AG04449 (cell line): Measurements from ENCODE around the gene ISG20.

Experiments used
- CTCF ChIA-PET: fragments of 350-600 bp; formaldehyde crosslinking; extraction: SDS; loops from one replicate; lab custom pipeline; 2021; ENCODE audit warnings: antibody characterized with exemption; lab: Yijun Ruan, JAX
- POLR2A ChIA-PET: fragments of 400-600, 350-600 bp; formaldehyde crosslinking; extraction: SDS; loops from one replicate; lab custom pipeline; 2020; ENCODE audit warnings: antibody characterized with exemption, inconsistent platforms; lab: Yijun Ruan, JAX
- DNase-seq: peaks from one replicate; pipeline ENCODE4 v3.0.0-alpha.2; 2010; ENCODE audit warnings: low read depth, low spot score
- H3K4me3 ChIP-seq: 2 replicates; pipeline ENCODE4 v1.5.1; 2011; ENCODE audit warnings: low read depth, mild to moderate bottlenecking, control low read depth, low read length
- TF ChIP-seq, protein P1 (sequence below): IDR thresholded peaks from one replicate; pipeline ENCODE4 v1.5.1; 2011; ENCODE audit warnings: mild to moderate bottlenecking, moderate library complexity, low read length, control low read depth, inconsistent platforms; ENCODE audit not compliant: insufficient read depth; ENCODE audit errors: missing control alignments

ISG20 gene

DNA sequence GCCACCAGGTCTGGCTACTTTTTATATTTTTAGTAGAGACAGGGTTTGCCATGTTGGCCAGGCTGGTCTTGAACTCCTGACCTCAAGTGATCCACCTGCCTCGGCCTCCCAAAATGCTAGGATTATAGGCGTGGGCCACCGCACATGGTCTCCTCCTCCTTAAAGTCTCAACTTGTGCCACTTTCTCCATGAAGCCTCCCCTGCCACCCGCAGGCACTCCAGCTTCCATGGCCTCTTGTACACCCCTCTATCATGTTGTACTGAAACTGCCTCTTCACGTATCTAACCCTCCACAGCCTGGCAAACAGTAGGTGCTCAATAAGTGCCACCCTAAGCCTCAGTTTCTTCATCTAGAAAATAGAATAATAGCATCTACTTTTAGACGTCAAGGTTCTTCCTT lies 39.9 kb downstream of the ISG20 start:
- TF ChIP-seq, protein P1, sequence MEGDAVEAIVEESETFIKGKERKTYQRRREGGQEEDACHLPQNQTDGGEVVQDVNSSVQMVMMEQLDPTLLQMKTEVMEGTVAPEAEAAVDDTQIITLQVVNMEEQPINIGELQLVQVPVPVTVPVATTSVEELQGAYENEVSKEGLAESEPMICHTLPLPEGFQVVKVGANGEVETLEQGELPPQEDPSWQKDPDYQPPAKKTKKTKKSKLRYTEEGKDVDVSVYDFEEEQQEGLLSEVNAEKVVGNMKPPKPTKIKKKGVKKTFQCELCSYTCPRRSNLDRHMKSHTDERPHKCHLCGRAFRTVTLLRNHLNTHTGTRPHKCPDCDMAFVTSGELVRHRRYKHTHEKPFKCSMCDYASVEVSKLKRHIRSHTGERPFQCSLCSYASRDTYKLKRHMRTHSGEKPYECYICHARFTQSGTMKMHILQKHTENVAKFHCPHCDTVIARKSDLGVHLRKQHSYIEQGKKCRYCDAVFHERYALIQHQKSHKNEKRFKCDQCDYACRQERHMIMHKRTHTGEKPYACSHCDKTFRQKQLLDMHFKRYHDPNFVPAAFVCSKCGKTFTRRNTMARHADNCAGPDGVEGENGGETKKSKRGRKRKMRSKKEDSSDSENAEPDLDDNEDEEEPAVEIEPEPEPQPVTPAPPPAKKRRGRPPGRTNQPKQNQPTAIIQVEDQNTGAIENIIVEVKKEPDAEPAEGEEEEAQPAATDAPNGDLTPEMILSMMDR: no peak
- no peak for DNase-seq
- H3K4me3 ChIP-seq: no peak overlapping the region
- POLR2A ChIA-PET: no interaction called here
- CTCF ChIA-PET: interaction anchor here (0.7 kb wide), 1 partner anchor 280 kb away, joined by 3 read pairs; no protein-coding TSS in a partner anchor

DNA sequence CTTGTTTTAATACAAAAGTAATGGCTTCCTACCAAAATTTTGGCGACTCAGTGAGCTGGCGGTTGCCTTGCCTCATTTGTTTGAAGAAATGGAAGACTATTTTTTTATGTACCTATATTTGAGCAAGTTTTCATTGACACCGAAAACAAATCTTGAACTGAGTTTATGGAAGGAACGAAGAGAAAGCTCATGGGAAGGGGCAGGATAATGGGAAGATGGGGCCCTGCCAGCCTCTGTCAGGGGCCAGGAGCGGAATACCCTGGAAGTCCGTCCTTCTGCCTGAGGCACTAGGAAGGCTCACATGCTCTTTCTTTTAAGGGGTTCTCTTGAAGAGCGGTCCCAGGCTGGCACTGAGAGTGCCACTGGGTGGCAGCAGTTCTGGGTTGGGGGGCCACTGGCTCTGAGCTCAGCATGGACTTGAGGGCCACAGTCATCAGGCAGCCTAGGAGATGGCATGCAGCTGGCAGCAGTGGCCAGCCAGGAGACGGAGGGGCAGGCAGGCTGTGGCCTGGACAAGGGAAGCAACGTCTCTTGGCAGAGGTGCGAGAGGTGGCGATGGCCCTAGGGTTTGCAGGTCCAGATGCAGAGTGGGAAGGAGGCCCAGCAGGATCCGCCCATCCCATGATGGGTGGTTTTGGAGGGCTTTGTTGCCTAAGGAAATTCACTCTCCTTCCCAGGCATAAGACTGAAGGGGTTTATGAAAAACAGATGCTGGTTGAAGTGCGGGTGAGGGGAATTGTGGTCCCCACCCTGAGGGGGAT lies 41.6 kb downstream of the ISG20 start:
- no peak for DNase-seq
- TF ChIP-seq, protein P1: no peak
- H3K4me3 ChIP-seq: no peak overlapping the region
- POLR2A ChIA-PET: no interaction called here
- CTCF ChIA-PET: interaction anchor here (0.6 to 1.2 kb wide), 3 partner anchors 10 to 231 kb away, joined by 3 read pairs; no protein-coding TSS in a partner anchor

DNA sequence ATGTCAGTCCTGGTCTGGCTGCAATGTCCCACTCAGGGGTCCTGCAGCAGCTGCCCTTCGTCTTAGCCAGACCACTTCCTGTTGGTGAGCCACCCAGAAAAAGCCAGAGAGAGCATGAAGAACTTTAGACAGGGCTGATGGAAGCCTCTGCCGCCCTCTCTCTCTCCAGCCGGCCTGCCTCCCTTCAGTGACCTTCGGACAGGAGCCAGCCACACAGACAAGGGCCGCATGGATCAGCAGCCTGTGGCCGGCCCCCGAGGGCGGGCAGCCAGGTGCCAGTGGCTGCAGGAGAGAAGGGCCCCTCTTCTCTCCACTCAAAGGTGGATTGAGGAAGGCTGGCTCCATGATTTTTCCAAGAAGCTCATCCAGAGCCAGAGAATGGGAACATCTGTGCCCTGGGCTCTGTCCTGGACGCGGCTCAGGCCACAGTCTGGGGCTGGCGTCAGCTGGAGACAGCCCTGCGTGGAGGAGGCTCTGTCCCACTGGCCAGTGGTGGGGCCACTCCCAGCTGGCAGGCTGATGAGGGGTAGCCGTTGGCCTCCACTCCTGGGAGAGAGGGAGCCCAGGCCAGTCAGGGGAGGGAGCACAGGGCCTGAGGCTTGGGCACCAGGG lies 42.9 kb downstream of the ISG20 start:
- CTCF ChIA-PET: interaction anchor here (0.7 kb wide), 1 partner anchor 618 kb away, joined by 3 read pairs; no protein-coding TSS in a partner anchor
- no peak overlapping the region for H3K4me3 ChIP-seq
- TF ChIP-seq, protein P1: no peak
- POLR2A ChIA-PET: no interaction called here
- DNase-seq: no peak

DNA sequence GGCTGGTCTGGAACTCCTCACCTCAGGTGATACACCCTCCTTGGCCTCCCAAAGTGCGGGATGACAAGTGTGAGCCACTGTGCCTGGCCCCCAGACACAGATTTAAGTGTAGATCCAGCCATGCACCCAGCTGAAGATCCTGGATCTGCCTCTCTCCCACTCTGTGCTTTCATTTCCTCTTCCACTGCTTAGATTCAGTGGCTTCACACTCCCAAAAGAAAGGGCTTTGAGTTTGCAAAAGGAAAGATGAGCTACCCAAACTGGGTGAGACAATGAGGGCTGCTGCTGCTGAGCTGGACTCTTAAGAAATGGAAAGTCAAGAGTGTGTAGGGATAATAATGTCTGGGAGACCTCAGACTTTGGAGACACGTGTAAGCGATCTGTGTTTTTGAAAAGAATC lies 45.5 kb downstream of the ISG20 start:
- H3K4me3 ChIP-seq: no peak overlapping the region
- ChIA-PET CTCF (no interaction called here), POLR2A (no interaction called here)
- no peak for DNase-seq
- TF ChIP-seq, protein P1: no peak

DNA sequence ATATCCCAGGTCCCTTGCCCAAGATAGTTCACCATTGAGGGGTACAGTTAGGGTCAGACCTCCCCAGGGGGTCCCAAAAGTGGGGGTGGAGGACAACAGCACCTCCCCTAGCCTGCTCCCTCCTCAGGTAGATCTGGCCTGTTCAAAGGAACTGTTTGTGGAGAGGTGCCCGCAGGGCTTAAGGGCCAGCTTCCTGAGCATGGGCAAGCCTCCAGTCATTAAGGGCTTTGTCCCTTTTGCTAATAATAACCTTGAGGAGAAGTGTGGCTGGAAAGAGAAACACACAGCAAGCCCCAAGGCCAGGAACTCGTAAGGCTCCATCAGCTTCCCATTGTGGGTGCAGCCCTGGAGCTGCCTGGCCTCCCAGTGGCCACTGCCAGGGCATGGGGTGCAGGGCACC lies 47.4 kb downstream of the ISG20 start:
- ChIA-PET POLR2A (no interaction called here), CTCF (interaction anchor here (1.0 kb wide), 1 partner anchor 10 kb away, joined by 3 read pairs; no protein-coding TSS in a partner anchor)
- no peak for DNase-seq
- H3K4me3 ChIP-seq: no peak overlapping the region
- TF ChIP-seq, protein P1: no peak

DNA sequence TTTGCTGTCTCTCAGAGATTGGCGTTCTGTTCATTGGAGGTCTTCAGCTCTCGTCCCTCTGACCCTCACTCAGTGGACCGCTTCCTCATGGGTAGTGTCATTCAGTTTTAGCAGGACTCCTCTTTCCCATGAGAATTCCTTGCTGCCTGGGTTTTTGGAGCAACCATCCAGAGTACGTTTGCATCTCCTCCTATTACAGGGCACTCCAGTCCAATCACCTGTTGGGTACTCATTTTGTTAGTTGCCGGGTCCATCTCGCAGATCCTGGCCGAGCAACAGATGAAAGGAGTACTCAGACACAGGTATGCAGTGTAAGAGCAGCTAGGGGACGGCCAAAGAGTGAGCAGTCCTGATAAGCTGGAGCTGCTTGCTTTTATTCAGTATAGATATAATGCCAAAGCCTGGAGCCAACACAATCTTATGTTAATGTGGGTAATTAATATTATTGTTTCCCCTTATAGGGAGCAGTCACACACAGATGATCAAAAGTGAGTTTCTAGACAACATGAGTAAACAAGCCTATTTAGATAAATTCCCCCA lies 49.6 kb downstream of the ISG20 start:
- CTCF ChIA-PET: interaction anchor here (1.8 kb wide), 1 partner anchor 14 kb away, joined by 6 read pairs; no protein-coding TSS in a partner anchor
- no peak for DNase-seq
- H3K4me3 ChIP-seq: no peak overlapping the region
- TF ChIP-seq, protein P1: no peak
- POLR2A ChIA-PET: no interaction called here
